Neuronal stem cell (in vitro differentiated cells): Measurements from ENCODE around the gene PTOV1.

Source experiments
- DNase-seq: peaks from one replicate; pipeline ENCODE4 v3.0.0-alpha.2; 2013; ENCODE audit warnings: low spot score
- H2AFZ ChIP-seq: one replicate; pipeline ENCODE4 v1.6.1; 2013; ENCODE audit warnings: mild to moderate bottlenecking, low read length, inconsistent platforms
- H2AK5ac ChIP-seq: 2 replicates; pipeline ENCODE4 v1.6.1; 2013; ENCODE audit warnings: low read depth, mild to moderate bottlenecking, inconsistent platforms, low read length, moderate library complexity, mixed read lengths
- H2BK120ac ChIP-seq: 2 replicates; pipeline ENCODE4 v1.6.1; 2013; ENCODE audit warnings: low read depth, mild to moderate bottlenecking, inconsistent platforms, low read length, moderate library complexity, mixed read lengths
- H2BK12ac ChIP-seq: one replicate; pipeline ENCODE4 v1.6.1; 2013; ENCODE audit warnings: low read length, inconsistent platforms
- H2BK15ac ChIP-seq: 2 replicates; pipeline ENCODE4 v1.6.1; 2013; ENCODE audit warnings: mild to moderate bottlenecking, low read length, inconsistent platforms, mixed read lengths
- H2BK5ac ChIP-seq: one replicate; pipeline ENCODE4 v1.6.1; 2013; ENCODE audit warnings: inconsistent platforms, mild to moderate bottlenecking, low read length, moderate library complexity
- H3K14ac ChIP-seq: one replicate; pipeline ENCODE4 v1.6.1; 2013; ENCODE audit warnings: low read length, inconsistent platforms
- H3K18ac ChIP-seq: 2 replicates; pipeline ENCODE4 v1.6.1; 2013; ENCODE audit warnings: low read length, inconsistent platforms
- H3K23ac ChIP-seq: 2 replicates; pipeline ENCODE4 v1.6.1; 2013; ENCODE audit warnings: low read depth, mild to moderate bottlenecking, mixed read lengths, low read length, inconsistent platforms; ENCODE audit not compliant: poor library complexity
- H3K27ac ChIP-seq: replicated peaks from 3 replicates; pipeline ENCODE4 v1.5.1; 2013; ENCODE audit warnings: low read length, inconsistent platforms
- H3K27me3 ChIP-seq, 3 experiments: 2 replicates each; pipeline ENCODE4 v1.6.1; 2013; ENCODE audit warnings: low read length in 3 of 3, mild to moderate bottlenecking in 2 of 3, inconsistent platforms in 1 of 3, low read depth in 1 of 3, mixed read lengths in 1 of 3, moderate library complexity in 1 of 3; ENCODE audit not compliant: control insufficient read depth in 3 of 3, insufficient read depth in 3 of 3
- H3K36me3 ChIP-seq, 2 donors: replicated peaks in 1 of 2; 2 replicates each; pipeline ENCODE4 v1.6.1; 2013; ENCODE audit warnings: low read length in 2 of 2; ENCODE audit not compliant: control insufficient read depth in 2 of 2, insufficient read depth in 2 of 2
- H3K4ac ChIP-seq: 2 replicates; pipeline ENCODE4 v1.6.1; 2013; ENCODE audit warnings: inconsistent platforms, mild to moderate bottlenecking, low read length, moderate library complexity
- H3K4me1 ChIP-seq, 2 donors: 1 replicate in 1 of 2; 2 replicates in 1 of 2; pipeline ENCODE4 v1.6.1; 2013; ENCODE audit warnings: low read length in 2 of 2, low read depth in 1 of 2; ENCODE audit not compliant: control insufficient read depth in 2 of 2, insufficient read depth in 1 of 2
- H3K4me2 ChIP-seq: one replicate; pipeline ENCODE4 v1.6.1; 2013; ENCODE audit warnings: mild to moderate bottlenecking, low read length, inconsistent platforms; ENCODE audit not compliant: insufficient read depth, poor library complexity, severe bottlenecking
- H3K4me3 ChIP-seq, 2 donors: 2 replicates each; pipeline ENCODE4 v1.5.1; 2013; ENCODE audit warnings: low read length in 2 of 2, mild to moderate bottlenecking in 2 of 2, inconsistent platforms in 1 of 2, moderate library complexity in 1 of 2
- H3K79me1 ChIP-seq: one replicate; pipeline ENCODE4 v1.6.1; 2013; ENCODE audit warnings: low read depth, mild to moderate bottlenecking, inconsistent platforms, low read length, moderate library complexity
- H3K9ac ChIP-seq: one replicate; pipeline ENCODE4 v1.6.1; 2013; ENCODE audit warnings: mild to moderate bottlenecking, low read depth, low read length, inconsistent platforms; ENCODE audit not compliant: poor library complexity
- H3K9me3 ChIP-seq, 2 donors: replicated peaks in 1 of 2; 2 replicates each; pipeline versions ENCODE3 to v1.6.1; 2013; ENCODE audit warnings: low read length in 2 of 2, mild to moderate bottlenecking in 2 of 2, inconsistent platforms in 1 of 2, low read depth in 1 of 2, mixed read lengths in 1 of 2, moderate library complexity in 1 of 2; ENCODE audit not compliant: control insufficient read depth in 2 of 2, insufficient read depth in 1 of 2
- H4K8ac ChIP-seq: one replicate; pipeline ENCODE4 v1.6.1; 2013; ENCODE audit warnings: low read depth, mild to moderate bottlenecking, inconsistent platforms, low read length, moderate library complexity
- H4K91ac ChIP-seq: one replicate; pipeline ENCODE4 v1.6.1; 2013; ENCODE audit warnings: low read length, low read depth, mild to moderate bottlenecking, inconsistent platforms; ENCODE audit not compliant: poor library complexity
- WGBS, 2 donors: extraction: QIAGEN DNeasy Blood & Tissue Kit; methylation state at CpG; one replicate each; pipeline ENCODE4 v1.1.7; 2013; ENCODE audit warnings: missing lambda C conversion rate in 2 of 2, mixed read lengths in 1 of 2; ENCODE audit not compliant: insufficient read length in 2 of 2, insufficient replicate concordance in 1 of 2; ENCODE audit errors: extremely low coverage in 2 of 2; 5-methylcytosine and 5-hydroxymethylcytosine counted together

PTOV1 gene

DNA sequence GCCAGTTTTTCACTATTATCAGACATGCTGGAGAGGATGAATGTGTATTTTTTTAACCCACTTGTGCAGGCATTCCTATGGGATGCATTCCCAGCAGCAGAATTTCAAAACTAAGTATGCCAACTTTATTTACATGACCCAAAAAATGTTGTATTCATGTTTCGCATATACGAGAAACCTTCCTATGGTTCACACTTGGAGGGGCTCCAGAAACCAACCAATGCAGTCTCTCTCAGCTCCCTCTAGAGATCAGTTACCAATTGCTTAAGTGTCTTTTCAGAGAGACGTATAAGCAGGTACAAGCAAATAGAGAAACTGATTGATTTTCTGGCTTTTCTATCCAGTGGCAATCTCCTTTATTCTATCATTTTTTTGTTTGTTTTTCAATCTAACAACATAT, 5.5 kb upstream of the PTOV1 start:
- no peaks in the 10 kb centered on the region for H3K79me1 ChIP-seq
- H3K27ac ChIP-seq, result no peak overlapping the region
- H3K9ac ChIP-seq, result no peak overlapping the region
- no peak overlapping the region for H4K8ac ChIP-seq
- no peak overlapping the region for H2BK15ac ChIP-seq
- no peak for DNase-seq
- WGBS, 2 donors, result no CpG with 5 or more reads among the region's 3 CpGs
- H2BK5ac ChIP-seq, result no peak overlapping the region
- H3K18ac ChIP-seq, result no peak overlapping the region
- no peak overlapping the region for H4K91ac ChIP-seq
- peaks cover 2 to 3% of the 10 kb centered on the region in 2 donors for H3K4me1 ChIP-seq
- H3K27me3 ChIP-seq, result no peaks in the 10 kb centered on the region
- no peak overlapping the region for H2BK12ac ChIP-seq
- no peak overlapping the region for H3K23ac ChIP-seq
- no peak overlapping the region for H2BK120ac ChIP-seq
- H3K36me3 ChIP-seq, result peaks cover 14 to 59% of the 10 kb centered on the region in 2 donors
- H2AFZ ChIP-seq, result no peak overlapping the region
- no peak overlapping the region for H3K4ac ChIP-seq
- H3K9me3 ChIP-seq, result peaks cover 6 to 13% of the 10 kb centered on the region in 2 donors
- no peak overlapping the region for H3K4me3 ChIP-seq
- no peak overlapping the region for H3K14ac ChIP-seq
- no peak overlapping the region for H2AK5ac ChIP-seq
- H3K4me2 ChIP-seq, result no peak overlapping the region

DNA sequence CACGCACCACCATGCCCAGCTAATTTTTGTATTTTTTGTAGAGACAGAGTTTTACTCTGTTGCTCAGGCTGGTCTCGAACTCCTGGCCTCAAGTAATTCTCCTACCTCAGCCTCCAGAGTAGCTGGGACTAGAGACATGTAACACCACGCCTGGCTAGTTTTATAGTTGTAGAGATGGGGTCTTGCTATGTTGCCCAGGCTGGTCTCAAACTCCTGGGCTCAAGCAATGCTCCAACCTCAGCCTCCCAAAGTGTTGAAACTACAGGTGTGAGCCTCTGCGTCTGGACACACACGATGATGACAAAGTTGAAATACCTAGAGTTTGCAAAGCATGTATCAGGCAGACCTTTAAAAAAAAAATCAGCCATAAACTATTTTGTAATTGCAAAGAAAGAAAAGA, 4.6 kb upstream of the PTOV1 start:
- Histone ChIP-seq H3K9me3 (peaks cover 6 to 13% of the 10 kb centered on the region in 2 donors), H3K36me3 (peaks cover 8 to 50% of the 10 kb centered on the region in 2 donors), H3K27me3 (no peaks in the 10 kb centered on the region), H3K4me2 (no peak overlapping the region), H3K79me1 (peaks cover 1% of the 10 kb centered on the region), H4K8ac (no peak overlapping the region), H3K14ac (no peak overlapping the region), H3K27ac (no peak overlapping the region), H3K4ac (no peak overlapping the region), H2BK15ac (no peak overlapping the region), H3K9ac (no peak overlapping the region), H3K4me1 (peaks cover 2 to 3% of the 10 kb centered on the region in 2 donors), H3K4me3 (no peak overlapping the region), H3K23ac (no peak overlapping the region), H2BK12ac (no peak overlapping the region), H2AK5ac (no peak overlapping the region), H3K18ac (no peak overlapping the region), H2AFZ (no peak overlapping the region), H2BK120ac (no peak overlapping the region), H4K91ac (no peak overlapping the region), H2BK5ac (no peak overlapping the region)
- WGBS, 2 donors, result no CpG with 5 or more reads among the region's 5 CpGs
- DNase-seq, result no peak

DNA sequence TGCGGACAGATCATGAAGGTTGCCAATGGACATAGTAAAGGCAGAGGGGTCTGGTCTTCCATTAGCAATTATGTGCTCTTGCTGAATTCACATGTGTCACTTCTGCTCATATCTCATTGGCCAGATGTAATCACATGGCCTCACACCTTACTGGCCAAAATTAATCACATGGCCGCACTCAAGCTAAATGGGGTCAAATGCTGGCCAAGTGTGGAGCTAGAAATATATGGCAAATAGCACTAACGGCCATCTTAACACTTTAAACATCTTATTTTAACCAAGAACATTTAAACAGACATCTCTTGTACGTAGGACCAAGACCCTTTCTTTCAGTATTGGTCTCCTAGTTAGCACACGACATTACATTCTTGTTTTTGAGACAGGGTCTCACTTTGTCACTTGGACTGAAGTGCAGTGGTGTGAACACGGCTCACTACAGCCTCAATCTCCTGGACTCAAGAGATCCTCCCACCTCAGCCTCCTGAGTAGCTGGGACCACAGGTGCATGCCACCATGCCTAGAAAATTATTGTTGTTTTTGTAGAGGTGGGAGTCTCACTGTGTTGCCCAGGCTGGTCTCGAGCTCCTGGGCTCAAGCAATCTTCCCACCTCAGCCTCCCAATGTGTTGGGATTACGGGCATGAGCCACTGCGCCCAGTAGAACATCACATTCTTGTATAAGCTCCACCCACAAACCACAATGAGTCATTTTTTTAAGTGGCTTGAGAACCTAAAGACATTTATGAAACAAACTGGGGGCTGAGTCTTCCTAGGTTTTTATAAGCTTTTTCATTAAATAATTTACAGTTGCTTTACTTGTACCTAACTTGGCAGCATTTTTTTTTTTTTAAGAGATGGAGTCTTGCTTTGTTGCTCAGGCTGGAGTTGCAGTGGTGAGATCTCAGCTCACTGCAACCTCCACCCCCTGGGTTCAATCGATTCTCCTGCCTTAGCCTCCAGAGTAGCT, 2.9 kb upstream of the PTOV1 start:
- WGBS, 2 donors, result no CpG with 5 or more reads among the region's 10 CpGs
- no peak overlapping the region for H3K4ac ChIP-seq
- no peak overlapping the region for H2BK120ac ChIP-seq
- no peak overlapping the region for H3K18ac ChIP-seq
- H4K8ac ChIP-seq, result no peak overlapping the region
- H3K27me3 ChIP-seq, result no peaks in the 10 kb centered on the region
- peaks cover 6 to 13% of the 10 kb centered on the region in 2 donors for H3K9me3 ChIP-seq
- H4K91ac ChIP-seq, result no peak overlapping the region
- H2BK12ac ChIP-seq, result no peak overlapping the region
- H3K27ac ChIP-seq, result no peak overlapping the region
- DNase-seq, result no peak
- no peak overlapping the region for H2AFZ ChIP-seq
- peaks cover 11 to 16% of the 10 kb centered on the region in 2 donors for H3K4me1 ChIP-seq
- no peak overlapping the region for H2AK5ac ChIP-seq
- no peak overlapping the region for H3K14ac ChIP-seq
- H3K36me3 ChIP-seq, result peaks cover 13 to 49% of the 10 kb centered on the region in 2 donors
- peaks cover 1% of the 10 kb centered on the region for H3K79me1 ChIP-seq
- H2BK15ac ChIP-seq, result no peak overlapping the region
- no peak overlapping the region for H3K4me2 ChIP-seq
- H3K23ac ChIP-seq, result no peak overlapping the region
- no peak overlapping the region for H3K9ac ChIP-seq
- no peak overlapping the region for H2BK5ac ChIP-seq
- no peak overlapping the region for H3K4me3 ChIP-seq

DNA sequence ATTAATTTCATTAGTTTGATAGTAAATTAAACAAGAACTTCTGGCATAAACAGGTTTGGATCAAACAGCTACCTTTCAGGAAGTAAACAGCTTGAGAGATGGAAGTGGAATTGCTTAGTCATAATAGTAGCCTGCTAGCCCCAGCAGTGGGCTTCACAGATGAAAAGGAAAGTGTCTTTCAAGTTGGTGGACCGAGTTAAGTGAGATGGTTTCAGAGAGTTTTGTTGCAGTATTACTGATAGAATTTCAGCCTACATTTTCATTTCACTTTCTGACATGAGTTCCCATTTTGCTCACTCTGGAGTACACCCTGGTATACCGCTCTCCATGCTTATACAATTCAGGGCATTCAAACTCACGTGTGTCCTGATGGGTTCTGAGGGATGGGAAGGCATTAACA, 2.0 kb upstream of the PTOV1 start:
- peaks cover 17 to 53% of the 10 kb centered on the region in 2 donors for H3K36me3 ChIP-seq
- no peak overlapping the region for H2BK120ac ChIP-seq
- H2BK15ac ChIP-seq, result no peak overlapping the region
- no peak overlapping the region for H2AFZ ChIP-seq
- peaks cover 11 to 17% of the 10 kb centered on the region in 2 donors for H3K4me1 ChIP-seq
- H3K79me1 ChIP-seq, result peaks cover 5% of the 10 kb centered on the region
- no peak overlapping the region for H3K14ac ChIP-seq
- no peak overlapping the region for H3K23ac ChIP-seq
- no peak overlapping the region for H2AK5ac ChIP-seq
- no peak overlapping the region for H2BK5ac ChIP-seq
- no peak overlapping the region for H4K8ac ChIP-seq
- no peak overlapping the region for H3K4ac ChIP-seq
- H3K9me3 ChIP-seq, result peaks cover 6 to 13% of the 10 kb centered on the region in 2 donors
- no peak overlapping the region for H4K91ac ChIP-seq
- DNase-seq, result no peak
- H3K4me3 ChIP-seq, result no peak overlapping the region
- no peak overlapping the region for H3K27ac ChIP-seq
- H3K18ac ChIP-seq, result no peak overlapping the region
- no peak overlapping the region for H2BK12ac ChIP-seq
- H3K9ac ChIP-seq, result no peak overlapping the region
- no peak overlapping the region for H3K4me2 ChIP-seq
- no peaks in the 10 kb centered on the region for H3K27me3 ChIP-seq
- WGBS, 2 donors, result no CpG with 5 or more reads among the region's 3 CpGs
